ENCODE data around the gene RPL3. TPM values are rescaled to one million over a fixed set of nuclear protein-coding genes. Genes with fewer than 3 reads are reported as not detected.
A peak's percentile ranks its signal among the peaks of the same experiment; 100 is the strongest.

The RPL3 gene
- polyA plus RNA-seq, 1 donor (not counting 4 experiments of a cell fraction or from before 2014, with no cell fraction given), result 2,538 TPM

- Histone ChIP-seq H3K27ac (ENCODE audit: control insufficient read depth, insufficient read depth, low read length) (peak overlapping the region; percentile 92), H3K4me1 (ENCODE audit: control insufficient read depth, extremely low read depth, insufficient read depth, low read length) (peaks cover 60% of the 10 kb centered on the region), H3K79me2 (ENCODE audit: control insufficient read depth, insufficient read depth, low read length) (no peaks in the 10 kb centered on the region), H3K9me3 (ENCODE audit: control insufficient read depth, low read depth, low read length) (no peaks in the 10 kb centered on the region), H2AFZ (ENCODE audit: control insufficient read depth, low read length) (peak overlapping the region; percentile 36), H3K4me3 (ENCODE audit: control insufficient read depth in 2 of 3, extremely low read depth in 1 of 3, insufficient read depth in 2 of 3, low read depth in 1 of 3, low read length in 3 of 3) (no peak overlapping the region), H3K9me1 (ENCODE audit: control insufficient read depth, extremely low read depth, insufficient read depth, low read length) (no peaks in the 10 kb centered on the region), H4K20me1 (ENCODE audit: control insufficient read depth, extremely low read depth, insufficient read depth, low read length) (no peaks in the 10 kb centered on the region), H3K36me3 (ENCODE audit: control insufficient read depth in 2 of 2, extremely low read depth in 1 of 2, insufficient read depth in 2 of 2, low read length in 2 of 2) (no peaks in the 10 kb centered on the region), H3K27me3 (ENCODE audit: control insufficient read depth, extremely low read depth, insufficient read depth, low read length) (no peaks in the 10 kb centered on the region), H3K4me2 (ENCODE audit: control insufficient read depth, extremely low read depth, insufficient read depth, low read depth, low read length) (peak overlapping the region; percentile 72), H3K9ac (ENCODE audit: control insufficient read depth, extremely low read depth, insufficient read depth, low read length) (peak overlapping the region; percentile 72)
- TF ChIP-seq EZH2 (IDR thresholded peaks at IDR 0.05; ENCODE audit: low read length) (no peak), CTCF (optimal IDR thresholded peaks at IDR 0.05 in 1 of 3, IDR thresholded peaks at IDR 0.05 in 1 of 3, conservative IDR thresholded peaks at IDR 0.05 in 1 of 3; ENCODE audit: extremely low read depth in 1 of 3, insufficient read depth in 2 of 3, low read length in 3 of 3) (no peak)
- FAIRE-seq (no peak), DNase-seq (ENCODE audit: low read depth, low spot score) (no peak)
- dilution Hi-C loops (cut with MboI; ENCODE audit: extremely low pct_ligation_motif_present, low sequenced_read_pairs), result no loop called here
Observed at GRCh38 chr22:39290724-39291161, 28.7 kb downstream of the RPL3 start.

GRCh38 chr22:39289975-39290720 is 29.3 kb downstream of the RPL3 start:
- Histone ChIP-seq H3K27ac (ENCODE audit: control insufficient read depth, insufficient read depth, low read length) (peak overlapping the region; percentile 92), H3K27me3 (ENCODE audit: control insufficient read depth, extremely low read depth, insufficient read depth, low read length) (no peaks in the 10 kb centered on the region), H3K9ac (ENCODE audit: control insufficient read depth, extremely low read depth, insufficient read depth, low read length) (peak overlapping the region; percentile 72), H3K4me2 (ENCODE audit: control insufficient read depth, extremely low read depth, insufficient read depth, low read depth, low read length) (peak overlapping the region; percentile 72), H3K9me3 (ENCODE audit: control insufficient read depth, low read depth, low read length) (no peaks in the 10 kb centered on the region), H3K4me3 (ENCODE audit: control insufficient read depth in 2 of 3, extremely low read depth in 1 of 3, insufficient read depth in 2 of 3, low read depth in 1 of 3, low read length in 3 of 3) (no peak overlapping the region), H3K79me2 (ENCODE audit: control insufficient read depth, insufficient read depth, low read length) (no peaks in the 10 kb centered on the region), H3K36me3 (ENCODE audit: control insufficient read depth in 2 of 2, extremely low read depth in 1 of 2, insufficient read depth in 2 of 2, low read length in 2 of 2) (no peaks in the 10 kb centered on the region), H4K20me1 (ENCODE audit: control insufficient read depth, extremely low read depth, insufficient read depth, low read length) (no peaks in the 10 kb centered on the region), H2AFZ (ENCODE audit: control insufficient read depth, low read length) (peak overlapping the region; percentile 36), H3K4me1 (ENCODE audit: control insufficient read depth, extremely low read depth, insufficient read depth, low read length) (peaks cover 60% of the 10 kb centered on the region), H3K9me1 (ENCODE audit: control insufficient read depth, extremely low read depth, insufficient read depth, low read length) (no peaks in the 10 kb centered on the region)
- dilution Hi-C loops (cut with MboI; ENCODE audit: extremely low pct_ligation_motif_present, low sequenced_read_pairs), result no loop called here
- DNase-seq (ENCODE audit: low read depth, low spot score), result no peak
- TF ChIP-seq EZH2 (IDR thresholded peaks at IDR 0.05; ENCODE audit: low read length) (no peak), CTCF (optimal IDR thresholded peaks at IDR 0.05 in 1 of 3, IDR thresholded peaks at IDR 0.05 in 1 of 3, conservative IDR thresholded peaks at IDR 0.05 in 1 of 3; ENCODE audit: extremely low read depth in 1 of 3, insufficient read depth in 2 of 3, low read length in 3 of 3) (peak in 1 of 3 experiments; percentile 28)
- peak; percentile 99 for FAIRE-seq
